ENCODE measurements around the gene SESTD1. TPM values are rescaled to one million over a fixed set of nuclear protein-coding genes. Genes with fewer than 3 reads are reported as not detected.

SESTD1 gene
- total and polyA plus RNA-seq, 2 of the 8 experiments (the other 6 are each of a cell fraction or from before 2014, with no cell fraction given): 5.2 to 49.6 TPM

- POLR2A ChIA-PET (ENCODE audit: partially characterized antibody): no interaction called here
These were observed 166.4 kb downstream of the SESTD1 start for GRCh38 chr2:179098080-179098689.

More at GRCh38 chr2:179098080-179098689, 166.4 kb downstream of the SESTD1 start:
- FAIRE-seq (no peak), DNase-seq (ENCODE audit: low read depth in 1 of 2, low spot score in 2 of 2) (no peak)
- Histone ChIP-seq H2BK5ac (ENCODE audit: low read depth, low read length) (no peak overlapping the region), H3K36me3 (ENCODE audit: control insufficient read depth in 2 of 4, insufficient read depth in 4 of 4, low read length in 3 of 4) (no peaks in the 10 kb centered on the region), H3K56ac (replicated peaks; ENCODE audit: insufficient read length, low read depth, low read length) (no peak overlapping the region), H4K8ac (ENCODE audit: extremely low read depth, insufficient read depth, low read length) (no peak overlapping the region), H4K91ac (replicated peaks; ENCODE audit: insufficient read length, low read length) (no peak overlapping the region), H2BK120ac (replicated peaks; ENCODE audit: low read depth, low read length) (no peak overlapping the region), H3K9ac (replicated peaks in 1 of 4; ENCODE audit: extremely low read depth in 1 of 4, low read depth in 3 of 4, low read length in 3 of 4) (no peak overlapping the region), H3K4me3 (ENCODE audit: extremely low read depth in 1 of 4, insufficient read depth in 2 of 4, low read depth in 3 of 4, low read length in 4 of 4) (no peak overlapping the region), H3K23me2 (ENCODE audit: low read depth, low read length) (no peaks in the 10 kb centered on the region; the same call in 1 of the 2 replicates), H3K79me1 (ENCODE audit: low read depth, low read length) (no peaks in the 10 kb centered on the region), H3K4me1 (replicated peaks in 1 of 4; ENCODE audit: control insufficient read depth in 3 of 4, insufficient read depth in 4 of 4, low read length in 3 of 4) (no peaks in the 10 kb centered on the region), H2BK12ac (ENCODE audit: low read depth, low read length) (no peak overlapping the region), H2BK20ac (ENCODE audit: low read length) (no peak overlapping the region), H3K14ac (ENCODE audit: insufficient read length) (no peak overlapping the region), H3K4me2 (ENCODE audit: insufficient read depth in 1 of 2, low read depth in 2 of 2, low read length in 2 of 2) (no peak overlapping the region), H3K23ac (ENCODE audit: insufficient read length) (no peak overlapping the region), H3K18ac (ENCODE audit: extremely low read depth, low read length) (no peak overlapping the region), H3K4ac (replicated peaks; ENCODE audit: insufficient read length, low read depth, low read length) (no peak overlapping the region), H4K20me1 (replicated peaks in 1 of 2; ENCODE audit: control insufficient read depth in 1 of 2, insufficient read depth in 2 of 2, low read length in 2 of 2) (no peaks in the 10 kb centered on the region), H4K5ac (ENCODE audit: insufficient read length, low read depth, low read length) (no peak overlapping the region), H2BK15ac (ENCODE audit: low read length) (no peak overlapping the region), H3K27me3 (replicated peaks in 1 of 4; ENCODE audit: control insufficient read depth in 3 of 4, extremely low read depth in 1 of 4, insufficient read depth in 3 of 4, low read length in 3 of 4) (no peaks in the 10 kb centered on the region), H2AFZ (ENCODE audit: low read length) (no peak overlapping the region), H3K79me2 (ENCODE audit: control insufficient read depth in 1 of 2, insufficient read depth in 2 of 2, low read length in 2 of 2) (no peaks in the 10 kb centered on the region), H3K9me3 (ENCODE audit: insufficient read depth in 2 of 2, low read depth in 1 of 2, low read length in 1 of 2) (peaks cover 0 to 2% of the 10 kb centered on the region in 2 experiments; a peak in 1 of 4 replicates), H2AK5ac (ENCODE audit: low read depth, low read length) (no peak overlapping the region), H3K27ac (ENCODE audit: low read depth, low read length) (no peak overlapping the region)
- CTCF ChIA-PET (ENCODE audit: partially characterized antibody): no interaction called here
- TF ChIP-seq KDM5A (IDR thresholded peaks at IDR 0.05; ENCODE audit: low read length) (no peak), RXRA (IDR thresholded peaks at IDR 0.05; ENCODE audit: insufficient read depth, low read depth, low read length) (no peak)
- 91% methylated on average over 4 of the region's 4 CpGs; no CpG with 5 or more reads in 1 of the 2 experiments for WGBS, 2 experiments (ENCODE audit: extremely low coverage in 1 of 2, insufficient coverage in 1 of 2, insufficient read length in 1 of 2, insufficient replicate concordance in 2 of 2, low coverage in 1 of 2, low lambda C conversion rate in 2 of 2, missing lambda C conversion rate in 1 of 2)
